ENCODE results near the gene ADAMTS1.
A peak's percentile ranks its signal among the peaks of the same experiment; 100 is the strongest.

Gene ADAMTS1

DNA sequence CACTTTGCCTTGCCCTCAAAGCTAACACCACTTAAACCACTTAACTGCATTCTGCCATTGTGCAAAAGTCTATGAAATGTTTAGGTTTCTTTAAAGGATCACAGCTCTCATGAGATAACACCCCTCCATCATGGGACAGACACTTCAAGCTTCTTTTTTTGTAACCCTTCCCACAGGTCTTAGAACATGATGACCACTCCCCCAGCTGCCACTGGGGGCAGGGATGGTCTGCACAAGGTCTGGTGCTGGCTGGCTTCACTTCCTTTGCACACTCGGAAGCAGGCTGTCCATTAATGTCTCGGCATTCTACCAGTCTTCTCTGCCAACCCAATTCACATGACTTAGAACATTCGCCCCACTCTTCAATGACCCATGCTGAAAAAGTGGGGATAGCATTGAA is 7.7 kb downstream of the ADAMTS1 start:
- no peak overlapping the region for H3K4me3 ChIP-seq (ENCODE audit: low read length)
- TF ChIP-seq, protein P1, sequence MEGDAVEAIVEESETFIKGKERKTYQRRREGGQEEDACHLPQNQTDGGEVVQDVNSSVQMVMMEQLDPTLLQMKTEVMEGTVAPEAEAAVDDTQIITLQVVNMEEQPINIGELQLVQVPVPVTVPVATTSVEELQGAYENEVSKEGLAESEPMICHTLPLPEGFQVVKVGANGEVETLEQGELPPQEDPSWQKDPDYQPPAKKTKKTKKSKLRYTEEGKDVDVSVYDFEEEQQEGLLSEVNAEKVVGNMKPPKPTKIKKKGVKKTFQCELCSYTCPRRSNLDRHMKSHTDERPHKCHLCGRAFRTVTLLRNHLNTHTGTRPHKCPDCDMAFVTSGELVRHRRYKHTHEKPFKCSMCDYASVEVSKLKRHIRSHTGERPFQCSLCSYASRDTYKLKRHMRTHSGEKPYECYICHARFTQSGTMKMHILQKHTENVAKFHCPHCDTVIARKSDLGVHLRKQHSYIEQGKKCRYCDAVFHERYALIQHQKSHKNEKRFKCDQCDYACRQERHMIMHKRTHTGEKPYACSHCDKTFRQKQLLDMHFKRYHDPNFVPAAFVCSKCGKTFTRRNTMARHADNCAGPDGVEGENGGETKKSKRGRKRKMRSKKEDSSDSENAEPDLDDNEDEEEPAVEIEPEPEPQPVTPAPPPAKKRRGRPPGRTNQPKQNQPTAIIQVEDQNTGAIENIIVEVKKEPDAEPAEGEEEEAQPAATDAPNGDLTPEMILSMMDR (conservative IDR thresholded peaks at IDR 0.05; ENCODE audit: low read length) = no peak
- DNase-seq (ENCODE audit: low read depth) = no peak

DNA sequence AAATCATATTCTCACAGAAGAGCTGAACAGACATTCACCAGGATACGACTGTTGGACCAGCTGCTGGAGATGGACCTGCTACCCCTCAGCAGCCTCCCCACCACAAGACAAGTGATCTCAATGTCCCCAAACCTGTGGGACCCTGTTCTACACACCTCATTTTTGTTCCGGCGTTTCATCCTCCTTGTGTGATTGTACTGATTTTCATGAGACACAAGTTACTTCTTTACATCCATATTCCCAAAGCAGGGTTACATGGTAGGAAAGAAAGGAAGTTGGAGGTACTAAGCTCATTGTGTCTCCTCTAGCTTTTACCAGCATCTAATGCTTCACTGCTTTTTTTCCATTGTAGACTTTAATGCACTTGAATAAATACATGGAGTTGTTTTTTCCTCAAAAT is 8.7 kb downstream of the ADAMTS1 start:
- no peak overlapping the region for H3K4me3 ChIP-seq (ENCODE audit: low read length)
- DNase-seq (ENCODE audit: low read depth) = no peak
- TF ChIP-seq, protein P1 (conservative IDR thresholded peaks at IDR 0.05; ENCODE audit: low read length) = no peak

DNA sequence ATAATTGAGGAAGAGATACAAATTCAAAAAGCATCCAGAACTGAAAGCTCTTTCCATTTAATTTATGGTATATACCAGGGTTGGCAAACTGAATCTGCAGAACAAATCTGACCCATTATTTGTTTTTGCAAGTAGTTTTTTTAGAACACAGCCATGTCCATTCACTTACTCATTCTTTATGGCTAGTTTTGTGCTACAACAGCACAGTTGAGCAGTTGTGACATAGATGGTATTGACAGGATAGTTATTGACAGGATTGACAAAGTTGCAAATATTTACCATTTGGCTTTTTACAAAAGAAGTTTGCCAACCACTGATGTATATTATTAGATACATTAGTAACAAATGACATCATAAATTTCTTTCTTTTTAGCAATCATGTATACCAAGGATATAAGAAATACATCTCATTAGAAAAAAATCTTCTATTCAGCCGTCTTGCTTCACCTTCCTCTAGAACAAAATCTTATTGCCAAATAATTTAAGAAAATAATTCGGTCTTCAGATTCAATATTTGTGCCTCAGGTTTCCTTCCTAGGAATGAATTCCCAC is 9.4 kb downstream of the ADAMTS1 start:
- peak; percentile 18 for DNase-seq (ENCODE audit: low read depth)
- no peak overlapping the region for H3K4me3 ChIP-seq (ENCODE audit: low read length)
- TF ChIP-seq, protein P1 (conservative IDR thresholded peaks at IDR 0.05; ENCODE audit: low read length) = no peak

DNA sequence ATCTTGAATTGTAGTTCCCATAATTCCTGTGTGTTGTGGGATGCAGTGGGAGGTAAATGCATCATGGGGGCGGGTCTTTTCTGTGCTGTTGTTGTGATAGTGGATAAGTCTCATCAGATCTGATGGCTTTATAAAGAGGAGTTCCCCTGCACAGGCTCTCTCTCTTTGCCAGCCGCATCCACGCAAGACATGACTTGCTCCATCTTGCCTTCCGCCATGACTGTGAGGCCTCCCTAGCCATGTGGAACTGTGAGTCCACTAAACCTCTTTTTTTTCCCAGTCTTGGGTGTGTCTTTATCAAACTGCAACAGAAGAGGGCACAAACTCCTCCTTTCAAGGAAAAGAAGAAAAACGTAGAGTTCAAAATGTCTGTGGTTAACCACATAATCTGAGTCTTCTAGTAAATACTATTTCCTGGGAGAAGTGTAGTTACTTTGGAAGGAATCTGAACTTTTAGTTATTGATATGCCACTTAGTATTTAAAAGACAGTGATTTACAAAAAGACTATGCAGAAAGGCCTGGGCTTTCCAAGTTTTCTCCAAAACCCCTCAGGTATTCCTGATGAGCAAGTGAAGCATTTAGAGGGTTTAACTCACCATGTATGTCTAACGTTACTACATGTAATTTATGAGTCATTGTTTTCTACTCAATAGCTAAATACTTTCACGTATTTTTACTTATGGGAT is 10.0 kb downstream of the ADAMTS1 start:
- TF ChIP-seq, protein P1 (conservative IDR thresholded peaks at IDR 0.05; ENCODE audit: low read length) = peak; percentile 15; the same call in 1 of the 2 replicates
- no peak overlapping the region for H3K4me3 ChIP-seq (ENCODE audit: low read length)
- peak; percentile 85 for DNase-seq (ENCODE audit: low read depth)

DNA sequence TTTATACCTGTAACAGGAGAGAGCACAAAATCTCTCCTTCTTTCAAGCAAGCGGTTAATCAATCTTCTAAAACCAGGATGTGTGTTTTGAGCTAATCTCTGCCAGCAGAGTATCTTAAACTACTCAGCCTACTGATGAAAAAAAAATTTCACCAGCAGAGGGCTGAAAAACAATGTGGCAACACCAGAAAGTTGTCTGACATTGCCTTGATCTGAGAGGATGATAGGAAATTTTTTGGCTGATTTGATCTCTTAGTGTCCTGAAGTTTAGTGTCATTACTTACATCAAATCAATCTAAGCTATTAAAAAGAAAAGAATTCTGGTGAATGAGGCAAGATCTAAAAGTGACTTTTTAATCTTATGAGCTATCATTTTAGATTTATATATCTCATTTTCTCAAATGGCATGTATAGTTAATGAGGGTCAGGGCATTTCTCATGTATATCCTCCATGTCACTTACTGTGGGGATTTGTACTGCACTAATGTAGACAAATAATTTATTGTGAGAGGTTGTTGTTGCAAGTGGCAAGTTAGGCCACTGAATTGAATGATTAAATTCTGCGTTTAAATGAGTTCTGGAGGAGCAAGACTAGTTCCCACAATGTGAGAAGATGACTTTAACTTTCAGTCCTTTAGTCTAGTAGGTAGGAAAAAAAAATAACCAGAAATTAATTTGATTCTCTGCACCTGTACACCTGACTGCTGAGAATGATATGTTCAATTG is 10.9 kb downstream of the ADAMTS1 start:
- H3K4me3 ChIP-seq (ENCODE audit: low read length) = no peak overlapping the region
- DNase-seq (ENCODE audit: low read depth) = peak; percentile 49
- TF ChIP-seq, protein P1 (conservative IDR thresholded peaks at IDR 0.05; ENCODE audit: low read length) = peak; percentile 54

DNA sequence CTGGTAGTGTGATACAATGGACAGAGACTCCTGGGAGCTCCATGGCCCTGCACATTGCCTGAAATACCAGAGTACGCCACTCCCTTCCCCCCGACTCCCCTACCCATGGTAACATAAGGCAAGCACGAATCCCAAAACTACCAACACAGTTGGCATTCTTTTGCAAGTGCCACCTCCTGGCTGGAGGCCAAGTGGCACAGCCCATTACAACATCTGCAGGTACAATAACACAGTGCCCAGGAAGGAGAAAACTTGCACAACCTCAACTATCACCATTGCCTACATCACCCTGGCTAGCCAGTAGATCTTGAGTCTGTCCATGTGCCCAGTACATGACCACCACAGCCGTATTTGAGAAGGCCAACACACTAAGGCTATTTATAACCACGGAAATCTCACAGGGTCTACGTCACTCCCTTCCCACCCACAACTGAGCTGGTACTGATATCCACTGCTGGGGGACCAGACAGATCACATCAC is 11.7 kb downstream of the ADAMTS1 start:
- no peak overlapping the region for H3K4me3 ChIP-seq (ENCODE audit: low read length)
- no peak for DNase-seq (ENCODE audit: low read depth)
- TF ChIP-seq, protein P1 (conservative IDR thresholded peaks at IDR 0.05; ENCODE audit: low read length) = no peak

Data from AG10803 (cell line).